Fibroblast of lung (primary cell): ENCODE measurements around the gene TTC39B. TPM values are rescaled to one million over a fixed set of nuclear protein-coding genes. Genes with fewer than 3 reads are reported as not detected.

Experiments
- DNase-seq, 2 donors: peaks; one replicate each; pipeline versions ENCODE4 v3.0.0 to v3.0.0-alpha.2; 2010; ENCODE audit warnings: low read depth in 2 of 2
- H2AFZ ChIP-seq: 2 replicates; pipeline ENCODE4 v1.5.1; 2012; ENCODE audit warnings: low read length, control low read depth, inconsistent platforms
- H3K27ac ChIP-seq: 2 replicates; pipeline ENCODE4 v1.5.1; 2011; ENCODE audit warnings: low read length, control low read depth; ENCODE audit not compliant: insufficient read depth
- H3K27me3 ChIP-seq: 2 replicates; pipeline ENCODE4 v1.5.1; 2011; ENCODE audit warnings: mild to moderate bottlenecking, low read length; ENCODE audit not compliant: control insufficient read depth, insufficient read depth
- H3K36me3 ChIP-seq: 2 replicates; pipeline ENCODE4 v1.5.1; 2011; ENCODE audit warnings: low read length; ENCODE audit not compliant: control insufficient read depth, insufficient read depth
- H3K4me1 ChIP-seq: 2 replicates; pipeline ENCODE4 v1.5.1; 2011; ENCODE audit warnings: low read length; ENCODE audit not compliant: control insufficient read depth, insufficient read depth; ENCODE audit errors: extremely low read depth
- H3K4me2 ChIP-seq: 2 replicates; pipeline ENCODE4 v1.5.1; 2011; ENCODE audit warnings: low read length, control low read depth; ENCODE audit not compliant: insufficient read depth; ENCODE audit errors: extremely low read depth
- H3K4me3 ChIP-seq, 4 experiments: fragments of 200-600 bp in 1 of 4; sonication (generic) in 1 of 4; replicated peaks in 1 of 4; 2 replicates each; pipeline ENCODE4 v1.5.1; 2011 to 2016; ENCODE audit warnings: low read length in 4 of 4, low read depth in 3 of 4, mild to moderate bottlenecking in 3 of 4, control low read depth in 2 of 4, inconsistent platforms in 1 of 4, mixed read lengths in 1 of 4; ENCODE audit not compliant: insufficient read depth in 1 of 4; ENCODE audit errors: control extremely low read depth in 1 of 4
- H3K79me2 ChIP-seq: 2 replicates; pipeline ENCODE4 v1.5.1; 2012; ENCODE audit warnings: mild to moderate bottlenecking, low read length, inconsistent platforms; ENCODE audit not compliant: control insufficient read depth, insufficient read depth
- H3K9ac ChIP-seq: 2 replicates; pipeline ENCODE4 v1.5.1; 2011; ENCODE audit warnings: mild to moderate bottlenecking, low read length, control low read depth; ENCODE audit not compliant: insufficient read depth
- H3K9me3 ChIP-seq: 2 replicates; pipeline ENCODE4 v1.5.1; 2012; ENCODE audit warnings: low read depth, low read length; ENCODE audit not compliant: control insufficient read depth, insufficient read depth
- H4K20me1 ChIP-seq: 2 replicates; pipeline ENCODE4 v1.5.1; 2011; ENCODE audit warnings: low read length; ENCODE audit not compliant: control insufficient read depth, insufficient read depth; ENCODE audit errors: extremely low read depth
- CTCF ChIP-seq, 2 donors: IDR thresholded peaks in 1 of 2; conservative IDR thresholded peaks in 1 of 2; 1 replicate in 1 of 2; 2 replicates in 1 of 2; pipeline ENCODE4 v1.5.1; 2011 to 2012; ENCODE audit warnings: low read length in 2 of 2, control low read depth in 1 of 2, inconsistent platforms in 1 of 2, low read depth in 1 of 2, mild to moderate bottlenecking in 1 of 2
- EZH2 ChIP-seq: IDR thresholded peaks from 2 replicates; pipeline ENCODE4 v1.5.1; 2012; ENCODE audit warnings: low read length, control low read depth, mild to moderate bottlenecking; ENCODE audit errors: missing control alignments
- polyA plus RNA-seq, 2 donors: library from polyadenylated mRNA; depleted of rRNA in 1 of 2; stranded (reverse) in 1 of 2; unstranded in 1 of 2; fragments of >200 nt; gene quantifications; 2 replicates each; pipeline ENCODE4 v1.2.1, GENCODE V29; 2011 to 2012; ENCODE audit warnings: missing spikeins in 1 of 2
- total RNA-seq: library from RNA; depleted of rRNA; stranded (reverse); fragments of >200 nt; gene quantifications from 2 replicates; pipeline ENCODE4 v1.2.1, GENCODE V29; 2014

TTC39B gene
- total and polyA plus RNA-seq, 2 donors (not counting 1 experiment from before 2014, with no cell fraction given) = 6.2 to 16.8 TPM

GRCh38 chr9:15346837-15347236 is 39.8 kb upstream of the TTC39B start:
- H3K4me1 ChIP-seq = no peaks in the 10 kb centered on the region
- TF ChIP-seq CTCF (conservative IDR thresholded peaks at IDR 0.05 in 1 of 2, IDR thresholded peaks at IDR 0.05 in 1 of 2; ENCODE audit: low read depth in 1 of 2, low read length in 2 of 2) (no peak), EZH2 (no peak)
- no peak overlapping the region for H3K4me3 ChIP-seq
- DNase-seq = no peak
- H3K27ac ChIP-seq = no peak overlapping the region
- H3K79me2 ChIP-seq = no peaks in the 10 kb centered on the region
- no peaks in the 10 kb centered on the region for H3K36me3 ChIP-seq
- H2AFZ ChIP-seq = no peak overlapping the region
- no peak overlapping the region for H3K9ac ChIP-seq
- H4K20me1 ChIP-seq = no peaks in the 10 kb centered on the region
- no peaks in the 10 kb centered on the region for H3K9me3 ChIP-seq
- no peaks in the 10 kb centered on the region for H3K27me3 ChIP-seq
- H3K4me2 ChIP-seq = no peak overlapping the region

- Histone ChIP-seq H3K4me1 (no peaks in the 10 kb centered on the region), H3K4me2 (no peak overlapping the region), H3K27ac (no peak overlapping the region), H3K9ac (no peak overlapping the region), H2AFZ (no peak overlapping the region), H3K79me2 (no peaks in the 10 kb centered on the region), H3K4me3 (no peak overlapping the region), H3K27me3 (no peaks in the 10 kb centered on the region), H3K9me3 (no peaks in the 10 kb centered on the region), H4K20me1 (no peaks in the 10 kb centered on the region), H3K36me3 (no peaks in the 10 kb centered on the region)
- TF ChIP-seq EZH2 (no peak), CTCF (conservative IDR thresholded peaks at IDR 0.05 in 1 of 2, IDR thresholded peaks at IDR 0.05 in 1 of 2; ENCODE audit: low read depth in 1 of 2, low read length in 2 of 2) (no peak)
- no peak for DNase-seq
These were observed 37.2 kb upstream of the TTC39B start for GRCh38 chr9:15344191-15344590.

- Histone ChIP-seq H3K27ac (no peak overlapping the region), H3K36me3 (no peaks in the 10 kb centered on the region), H3K4me2 (no peak overlapping the region), H3K9me3 (no peaks in the 10 kb centered on the region), H3K9ac (no peak overlapping the region), H3K4me3 (no peak overlapping the region), H3K4me1 (no peaks in the 10 kb centered on the region), H4K20me1 (no peaks in the 10 kb centered on the region), H3K27me3 (no peaks in the 10 kb centered on the region), H3K79me2 (no peaks in the 10 kb centered on the region), H2AFZ (no peak overlapping the region)
- TF ChIP-seq EZH2 = no peak
- TF ChIP-seq CTCF (conservative IDR thresholded peaks at IDR 0.05 in 1 of 2, IDR thresholded peaks at IDR 0.05 in 1 of 2; ENCODE audit: low read depth in 1 of 2, low read length in 2 of 2) = no peak
- DNase-seq = no peak
These were observed 26.4 kb upstream of the TTC39B start for GRCh38 chr9:15333376-15333881.
